ENCODE data around the gene DR1. TPM values are rescaled to one million over a fixed set of nuclear protein-coding genes. Genes with fewer than 3 reads are reported as not detected.
A peak's percentile ranks its signal among the peaks of the same experiment; 100 is the strongest.

The DR1 gene
- total RNA-seq, result 10 to 100 TPM; 42.6 to 62.5 (median 53.5) TPM
- 10 to 100 TPM in 2 of 3 donors, 1 to 10 TPM in 1; 8.3 to 16.2 (median 13.5) TPM for polyA plus RNA-seq
- long read RNA-seq, donor 1, full-length matches to known transcripts, result 28 of 33 reads
- long read RNA-seq, donor 1, partial matches to known transcripts, result 5 of 33 reads
- long read RNA-seq, donor 1, other reads (novel, unspliced or antisense), result 0 of 33 reads
- long read RNA-seq, donor 2, full-length matches to known transcripts, result 19 of 19 reads
- long read RNA-seq, donor 2, partial matches to known transcripts, result 0 of 19 reads
- long read RNA-seq, donor 2, other reads (novel, unspliced or antisense), result 0 of 19 reads

GRCh38 chr1:93345633-93346420 is at the start of gene DR1:
Gene DR1 (plus strand): TSS chr1:93345907. CDS start chr1:93346646, 739 bp downstream.
- WGBS, 5 donors, result 0 to 1% (median 0%) methylated on average over 41 to 80 of the region's 80 CpGs
- H3K27ac ChIP-seq, result peak within 1 kb of the TSS; percentile 90 to 97 (median 95)
- H3K9me3 ChIP-seq, result no peaks in the 10 kb centered on the region
- peaks cover 0 to 6% (median 0%) of the 10 kb centered on the region in 6 donors for H3K36me3 ChIP-seq
- H3K27me3 ChIP-seq (replicated peaks in 1 of 7), result no peaks in the 10 kb centered on the region
- peak within 1 kb of the TSS; percentile 76 to 99 (median 97) for H3K4me3 ChIP-seq
- peak; percentile 97 for DNase-seq
- intact Hi-C loops (cut with DNase I; ENCODE audit: low total_unique reads), result no loop called here
- peaks cover 40 to 79% (median 51%) of the 10 kb centered on the region in 6 donors for H3K4me1 ChIP-seq
- TF ChIP-seq POLR2AphosphoS5 (IDR thresholded peaks at IDR 0.05) (peak; percentile 98 to 99 (median 98)), POLR2A (IDR thresholded peaks at IDR 0.05) (peak; percentile 40 to 59 (median 56))
- TF ChIP-seq, protein P1, sequence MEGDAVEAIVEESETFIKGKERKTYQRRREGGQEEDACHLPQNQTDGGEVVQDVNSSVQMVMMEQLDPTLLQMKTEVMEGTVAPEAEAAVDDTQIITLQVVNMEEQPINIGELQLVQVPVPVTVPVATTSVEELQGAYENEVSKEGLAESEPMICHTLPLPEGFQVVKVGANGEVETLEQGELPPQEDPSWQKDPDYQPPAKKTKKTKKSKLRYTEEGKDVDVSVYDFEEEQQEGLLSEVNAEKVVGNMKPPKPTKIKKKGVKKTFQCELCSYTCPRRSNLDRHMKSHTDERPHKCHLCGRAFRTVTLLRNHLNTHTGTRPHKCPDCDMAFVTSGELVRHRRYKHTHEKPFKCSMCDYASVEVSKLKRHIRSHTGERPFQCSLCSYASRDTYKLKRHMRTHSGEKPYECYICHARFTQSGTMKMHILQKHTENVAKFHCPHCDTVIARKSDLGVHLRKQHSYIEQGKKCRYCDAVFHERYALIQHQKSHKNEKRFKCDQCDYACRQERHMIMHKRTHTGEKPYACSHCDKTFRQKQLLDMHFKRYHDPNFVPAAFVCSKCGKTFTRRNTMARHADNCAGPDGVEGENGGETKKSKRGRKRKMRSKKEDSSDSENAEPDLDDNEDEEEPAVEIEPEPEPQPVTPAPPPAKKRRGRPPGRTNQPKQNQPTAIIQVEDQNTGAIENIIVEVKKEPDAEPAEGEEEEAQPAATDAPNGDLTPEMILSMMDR (IDR thresholded peaks at IDR 0.05 in 8 of 11, conservative IDR thresholded peaks at IDR 0.05 in 3 of 11), result peak in 1 of 11 experiments; percentile 2

DNA sequence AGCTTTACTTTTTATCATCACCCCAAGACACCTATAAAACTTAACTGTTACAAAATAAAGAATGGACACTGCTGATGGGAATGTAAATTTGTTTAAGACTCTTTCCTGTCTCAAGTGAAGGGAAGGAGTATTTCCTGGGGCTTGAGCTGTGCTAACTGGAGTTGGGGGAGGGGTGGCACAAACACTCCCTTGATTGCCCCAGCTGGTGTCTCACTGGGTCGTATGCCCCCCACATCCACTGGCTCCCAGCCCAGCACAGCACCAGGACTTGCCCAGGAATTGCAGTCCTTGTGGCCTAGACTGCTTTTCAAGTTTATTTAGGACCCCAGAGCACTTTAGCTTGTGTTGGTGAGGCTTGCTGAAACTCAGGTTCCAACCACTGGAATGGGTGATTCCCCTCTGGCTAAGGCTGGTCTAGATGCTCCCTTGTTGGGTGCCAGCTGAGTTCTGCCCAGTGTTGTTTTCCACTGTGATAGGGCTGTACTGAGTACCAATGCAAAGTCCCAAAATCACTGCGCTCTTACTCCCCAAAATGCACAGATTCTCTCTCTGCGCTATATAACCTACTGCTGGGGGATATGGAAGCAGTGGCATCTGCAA is 49.1 kb upstream of the DR1 start:
- H3K27me3 ChIP-seq (replicated peaks in 1 of 7), result no peaks in the 10 kb centered on the region
- no peak overlapping the region for H3K27ac ChIP-seq
- 76 to 88% (median 86%) methylated on average over 3 of the region's 3 CpGs for WGBS, 5 donors
- no peaks in the 10 kb centered on the region for H3K4me1 ChIP-seq
- no peaks in the 10 kb centered on the region for H3K9me3 ChIP-seq
- intact Hi-C loops (cut with DNase I; ENCODE audit: low total_unique reads), result no loop called here
- TF ChIP-seq POLR2AphosphoS5 (IDR thresholded peaks at IDR 0.05), result no peak
- H3K4me3 ChIP-seq, result no peak overlapping the region
- peaks cover 0 to 14% (median 0%) of the 10 kb centered on the region in 6 donors for H3K36me3 ChIP-seq
- DNase-seq, result no peak

DNA sequence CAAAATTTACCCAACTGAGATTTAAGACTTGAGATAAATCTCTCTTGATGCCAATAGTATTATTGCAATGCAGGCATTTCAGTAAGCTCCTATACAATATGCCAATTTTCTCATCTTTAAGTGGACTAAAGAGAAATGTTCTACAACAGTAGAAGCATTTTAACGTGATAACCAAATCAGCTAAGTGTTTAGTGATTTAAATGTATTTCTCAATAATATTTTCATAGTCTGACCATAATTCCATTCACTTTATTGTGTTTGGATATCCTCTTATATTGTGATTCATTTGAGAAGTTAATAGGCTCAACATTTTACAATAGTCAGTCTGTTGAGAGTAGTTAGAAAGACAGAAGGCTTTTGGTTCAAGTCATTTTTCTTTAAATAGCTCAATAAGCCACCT is 44.6 kb upstream of the DR1 start:
- Histone ChIP-seq H3K4me1 (peaks cover 0 to 6% (median 0%) of the 10 kb centered on the region in 6 donors), H3K36me3 (peaks cover 0 to 14% (median 0%) of the 10 kb centered on the region in 6 donors), H3K27me3 (replicated peaks in 1 of 7) (no peaks in the 10 kb centered on the region), H3K27ac (no peak overlapping the region), H3K4me3 (no peak overlapping the region), H3K9me3 (no peaks in the 10 kb centered on the region)
- WGBS, 5 donors, result 76 to 90% (median 84%) methylated on average over 1 of the region's 1 CpG
- intact Hi-C loops (cut with DNase I; ENCODE audit: low total_unique reads), result no loop called here
- no peak for DNase-seq
- TF ChIP-seq, protein P1 (IDR thresholded peaks at IDR 0.05 in 8 of 11, conservative IDR thresholded peaks at IDR 0.05 in 3 of 11), result no peak
- TF ChIP-seq POLR2A (IDR thresholded peaks at IDR 0.05) (no peak), POLR2AphosphoS5 (IDR thresholded peaks at IDR 0.05) (no peak)

GRCh38 chr1:93302078-93302477 is 43.6 kb upstream of the DR1 start:
- intact Hi-C loops (cut with DNase I; ENCODE audit: low total_unique reads), result no loop called here
- TF ChIP-seq POLR2A (IDR thresholded peaks at IDR 0.05) (no peak), POLR2AphosphoS5 (IDR thresholded peaks at IDR 0.05) (no peak)
- TF ChIP-seq, protein P1 (IDR thresholded peaks at IDR 0.05 in 8 of 11, conservative IDR thresholded peaks at IDR 0.05 in 3 of 11), result no peak
- 88 to 89% (median 89%) methylated on average over 5 of the region's 5 CpGs for WGBS, 5 donors

More at GRCh38 chr1:93302078-93302477, 43.6 kb upstream of the DR1 start:
- H3K4me1 ChIP-seq, result peaks cover 0 to 6% (median 0%) of the 10 kb centered on the region in 6 donors
- H3K27ac ChIP-seq, result no peak overlapping the region
- no peaks in the 10 kb centered on the region for H3K27me3 ChIP-seq (replicated peaks in 1 of 7)
- peaks cover 0 to 14% (median 0%) of the 10 kb centered on the region in 6 donors for H3K36me3 ChIP-seq
- H3K4me3 ChIP-seq, result no peak overlapping the region
- DNase-seq, result no peak
- no peaks in the 10 kb centered on the region for H3K9me3 ChIP-seq
